ENCODE results near the gene CFAP299.

CFAP299 gene

GRCh38 chr4:80462621-80463091, 127.1 kb downstream of the CFAP299 start:
- H3K4me3 ChIP-seq (replicated peaks; ENCODE audit: low read depth, low read length), result no peak overlapping the region
- DNase-seq (ENCODE audit: extremely low read depth, low read depth), result no peak
- no peak for TF ChIP-seq CTCF (IDR thresholded peaks at IDR 0.05; ENCODE audit: low read depth, low read length, missing control alignments)

GRCh38 chr4:80463509-80463908, 128.0 kb downstream of the CFAP299 start:
- H3K4me3 ChIP-seq (replicated peaks; ENCODE audit: low read depth, low read length), result no peak overlapping the region
- no peak for TF ChIP-seq CTCF (IDR thresholded peaks at IDR 0.05; ENCODE audit: low read depth, low read length, missing control alignments)
- DNase-seq (ENCODE audit: extremely low read depth, low read depth), result no peak

GRCh38 chr4:80465238-80465637, 129.7 kb downstream of the CFAP299 start:
- TF ChIP-seq CTCF (IDR thresholded peaks at IDR 0.05; ENCODE audit: low read depth, low read length, missing control alignments), result no peak
- no peak overlapping the region for H3K4me3 ChIP-seq (replicated peaks; ENCODE audit: low read depth, low read length)
- DNase-seq (ENCODE audit: extremely low read depth, low read depth), result no peak

- H3K4me3 ChIP-seq (replicated peaks; ENCODE audit: low read depth, low read length), result no peak overlapping the region
- TF ChIP-seq CTCF (IDR thresholded peaks at IDR 0.05; ENCODE audit: low read depth, low read length, missing control alignments), result no peak
- no peak for DNase-seq (ENCODE audit: extremely low read depth, low read depth)
Measured at GRCh38 chr4:80465736-80466135, 130.2 kb downstream of the CFAP299 start.

GRCh38 chr4:80466618-80467017, 131.1 kb downstream of the CFAP299 start:
- no peak overlapping the region for H3K4me3 ChIP-seq (replicated peaks; ENCODE audit: low read depth, low read length)
- no peak for DNase-seq (ENCODE audit: extremely low read depth, low read depth)
- no peak for TF ChIP-seq CTCF (IDR thresholded peaks at IDR 0.05; ENCODE audit: low read depth, low read length, missing control alignments)

GRCh38 chr4:80471756-80472155, 136.2 kb downstream of the CFAP299 start:
- no peak for TF ChIP-seq CTCF (IDR thresholded peaks at IDR 0.05; ENCODE audit: low read depth, low read length, missing control alignments)
- no peak for DNase-seq (ENCODE audit: extremely low read depth, low read depth)
- H3K4me3 ChIP-seq (replicated peaks; ENCODE audit: low read depth, low read length), result no peak overlapping the region

GRCh38 chr4:80475236-80475635, 139.7 kb downstream of the CFAP299 start:
- H3K4me3 ChIP-seq (replicated peaks; ENCODE audit: low read depth, low read length), result no peak overlapping the region
- DNase-seq (ENCODE audit: extremely low read depth, low read depth), result no peak
- no peak for TF ChIP-seq CTCF (IDR thresholded peaks at IDR 0.05; ENCODE audit: low read depth, low read length, missing control alignments)

Data from HFF-Myc (cell line).